Osteoblast (primary cell): Measurements from ENCODE around the gene ERGIC3. TPM values are rescaled to one million over a fixed set of nuclear protein-coding genes. Genes with fewer than 3 reads are reported as not detected.
A peak's percentile ranks its signal among the peaks of the same experiment; 100 is the strongest.

ENCODE experiments used
- DNase-seq: peaks from one replicate; pipeline ENCODE4 v3.0.0; 2011; ENCODE audit warnings: low spot score, mixed read lengths; ENCODE audit not compliant: insufficient read length; ENCODE audit errors: missing footprints
- H2AFZ ChIP-seq: 2 replicates; pipeline ENCODE4 v1.6.0; 2011; ENCODE audit warnings: mild to moderate bottlenecking, low read length
- H3K27ac ChIP-seq: 2 replicates; pipeline ENCODE4 v1.5.1; 2011; ENCODE audit warnings: mild to moderate bottlenecking, low read depth, low read length, moderate library complexity
- H3K27me3 ChIP-seq: 2 replicates; pipeline ENCODE4 v1.6.0; 2012; ENCODE audit warnings: mild to moderate bottlenecking, control low read depth, inconsistent platforms, low read length, moderate library complexity; ENCODE audit not compliant: insufficient read depth
- H3K36me3 ChIP-seq: 2 replicates; pipeline ENCODE4 v1.5.1; 2011; ENCODE audit warnings: mild to moderate bottlenecking, low read length, control low read depth, moderate library complexity; ENCODE audit not compliant: insufficient read depth
- H3K4me1 ChIP-seq: 2 replicates; pipeline ENCODE4 v1.5.1; 2011; ENCODE audit warnings: mild to moderate bottlenecking, low read length, control low read depth, moderate library complexity; ENCODE audit not compliant: insufficient read depth
- H3K4me2 ChIP-seq: 2 replicates; pipeline ENCODE4 v1.6.0; 2011; ENCODE audit warnings: mild to moderate bottlenecking, low read length; ENCODE audit not compliant: insufficient read depth
- H3K4me3 ChIP-seq: fragments of 200-600 bp; sonication (generic); 3 replicates; pipeline ENCODE4 v1.5.1; 2012; ENCODE audit warnings: mild to moderate bottlenecking, low read length, inconsistent platforms; ENCODE audit not compliant: insufficient read depth
- H3K79me2 ChIP-seq: 2 replicates; pipeline ENCODE4 v1.6.0; 2012; ENCODE audit warnings: mild to moderate bottlenecking, low read length, control low read depth, inconsistent platforms; ENCODE audit not compliant: insufficient read depth
- H3K9me3 ChIP-seq: 2 replicates; pipeline ENCODE4 v1.5.1; 2011; ENCODE audit warnings: low read depth, low read length, control low read depth
- H4K20me1 ChIP-seq: 2 replicates; pipeline ENCODE4 v1.6.0; 2012; ENCODE audit warnings: mild to moderate bottlenecking, low read length, control low read depth; ENCODE audit not compliant: insufficient read depth
- total RNA-seq: library from RNA; depleted of rRNA; stranded (reverse); fragments of >200 nt; gene quantifications from 2 replicates; pipeline ENCODE4 v1.2.3, GENCODE V29; 2012
- TF ChIP-seq, protein P1 (sequence below): IDR thresholded peaks from 2 replicates; pipeline ENCODE4 v1.5.1; 2011; ENCODE audit warnings: mild to moderate bottlenecking, low read depth, low read length, moderate library complexity; ENCODE audit errors: extremely low read depth

The ERGIC3 gene
- total RNA-seq, result 475 and 538 TPM in 2 replicates

DNA sequence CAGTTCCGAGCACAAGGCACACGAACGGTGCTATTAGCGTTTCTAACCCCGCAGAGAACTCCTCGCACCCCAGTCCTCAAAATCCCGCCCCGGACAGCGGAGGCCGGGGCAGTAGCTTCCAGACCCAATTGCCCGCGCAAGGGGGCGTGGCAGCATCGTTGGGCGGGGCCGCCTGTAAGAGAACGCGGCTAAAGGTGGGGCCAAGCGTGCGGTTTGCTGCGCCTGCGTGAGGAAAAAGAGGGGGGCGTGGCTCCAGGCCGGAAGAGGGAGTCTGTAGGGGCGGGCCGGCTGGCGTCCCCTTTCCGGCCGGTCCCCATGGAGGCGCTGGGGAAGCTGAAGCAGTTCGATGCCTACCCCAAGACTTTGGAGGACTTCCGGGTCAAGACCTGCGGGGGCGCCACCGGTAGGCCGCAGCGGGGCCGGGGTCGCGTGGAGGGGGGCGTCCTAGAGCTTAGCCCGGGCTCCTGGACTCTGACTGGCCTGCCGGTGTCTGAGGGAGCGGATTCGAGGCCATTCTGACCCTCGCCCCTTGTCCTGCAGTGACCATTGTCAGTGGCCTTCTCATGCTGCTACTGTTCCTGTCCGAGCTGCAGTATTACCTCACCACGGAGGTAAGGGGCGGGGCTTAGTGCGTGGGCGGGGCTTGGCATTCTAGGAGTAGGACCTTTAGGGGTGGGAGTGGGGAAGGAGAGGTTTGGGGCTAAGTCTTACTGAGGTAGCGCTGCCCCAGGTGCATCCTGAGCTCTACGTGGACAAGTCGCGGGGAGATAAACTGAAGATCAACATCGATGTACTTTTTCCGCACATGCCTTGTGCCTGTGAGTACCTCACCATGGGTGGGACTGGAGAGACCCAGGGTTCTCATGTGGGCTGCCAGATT is at the start of gene ERGIC3:
Gene ERGIC3, plus strand, starts transcription at position 296 of the 880 bp plus-strand sequence. Its CDS starts 20 bp downstream, at position 316.
- peak within 1 kb of the TSS; percentile 95 for H3K4me3 ChIP-seq
- peaks cover 11% of the 10 kb centered on the region for H3K4me1 ChIP-seq
- H3K9me3 ChIP-seq, result no peaks in the 10 kb centered on the region
- peaks cover 14% of the 10 kb centered on the region for H3K36me3 ChIP-seq
- H3K27ac ChIP-seq, result peak within 1 kb of the TSS; percentile 77
- no peaks in the 10 kb centered on the region for H3K27me3 ChIP-seq
- H3K4me2 ChIP-seq, result peak within 1 kb of the TSS; percentile 96
- TF ChIP-seq, protein P1, sequence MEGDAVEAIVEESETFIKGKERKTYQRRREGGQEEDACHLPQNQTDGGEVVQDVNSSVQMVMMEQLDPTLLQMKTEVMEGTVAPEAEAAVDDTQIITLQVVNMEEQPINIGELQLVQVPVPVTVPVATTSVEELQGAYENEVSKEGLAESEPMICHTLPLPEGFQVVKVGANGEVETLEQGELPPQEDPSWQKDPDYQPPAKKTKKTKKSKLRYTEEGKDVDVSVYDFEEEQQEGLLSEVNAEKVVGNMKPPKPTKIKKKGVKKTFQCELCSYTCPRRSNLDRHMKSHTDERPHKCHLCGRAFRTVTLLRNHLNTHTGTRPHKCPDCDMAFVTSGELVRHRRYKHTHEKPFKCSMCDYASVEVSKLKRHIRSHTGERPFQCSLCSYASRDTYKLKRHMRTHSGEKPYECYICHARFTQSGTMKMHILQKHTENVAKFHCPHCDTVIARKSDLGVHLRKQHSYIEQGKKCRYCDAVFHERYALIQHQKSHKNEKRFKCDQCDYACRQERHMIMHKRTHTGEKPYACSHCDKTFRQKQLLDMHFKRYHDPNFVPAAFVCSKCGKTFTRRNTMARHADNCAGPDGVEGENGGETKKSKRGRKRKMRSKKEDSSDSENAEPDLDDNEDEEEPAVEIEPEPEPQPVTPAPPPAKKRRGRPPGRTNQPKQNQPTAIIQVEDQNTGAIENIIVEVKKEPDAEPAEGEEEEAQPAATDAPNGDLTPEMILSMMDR, result no peak
- peak; percentile 97 for DNase-seq
- no peaks in the 10 kb centered on the region for H4K20me1 ChIP-seq
- peaks cover 15% of the 10 kb centered on the region for H3K79me2 ChIP-seq
- peak within 1 kb of the TSS; percentile 91 for H2AFZ ChIP-seq

DNA sequence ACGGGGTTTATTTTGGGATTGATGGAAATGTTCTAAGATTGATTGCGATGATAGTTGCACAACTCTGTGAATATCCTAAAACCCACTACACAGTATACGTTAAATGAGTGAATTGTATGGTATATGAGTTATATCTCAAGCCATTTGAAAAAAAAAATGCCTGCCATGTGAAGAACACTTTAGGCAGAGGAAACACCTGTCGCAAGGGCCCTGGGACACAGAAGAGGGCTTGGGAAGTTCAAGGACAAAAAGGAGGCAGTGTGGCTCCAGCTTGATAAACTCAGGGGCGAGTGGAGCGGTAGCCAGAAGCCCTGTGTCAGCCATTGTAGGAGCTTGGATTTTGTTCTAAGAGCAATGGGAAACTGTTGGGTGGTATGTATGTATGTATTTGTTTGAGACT is 49.5 kb upstream of the ERGIC3 start:
- no peak overlapping the region for H3K4me3 ChIP-seq
- no peaks in the 10 kb centered on the region for H3K9me3 ChIP-seq
- TF ChIP-seq, protein P1, result no peak
- DNase-seq, result no peak
- H3K27me3 ChIP-seq, result no peaks in the 10 kb centered on the region
- H3K4me2 ChIP-seq, result no peak overlapping the region
- no peak overlapping the region for H3K27ac ChIP-seq
- peaks cover 78% of the 10 kb centered on the region for H3K36me3 ChIP-seq
- H4K20me1 ChIP-seq, result no peaks in the 10 kb centered on the region
- no peaks in the 10 kb centered on the region for H3K4me1 ChIP-seq
- H2AFZ ChIP-seq, result no peak overlapping the region
- no peaks in the 10 kb centered on the region for H3K79me2 ChIP-seq

DNA sequence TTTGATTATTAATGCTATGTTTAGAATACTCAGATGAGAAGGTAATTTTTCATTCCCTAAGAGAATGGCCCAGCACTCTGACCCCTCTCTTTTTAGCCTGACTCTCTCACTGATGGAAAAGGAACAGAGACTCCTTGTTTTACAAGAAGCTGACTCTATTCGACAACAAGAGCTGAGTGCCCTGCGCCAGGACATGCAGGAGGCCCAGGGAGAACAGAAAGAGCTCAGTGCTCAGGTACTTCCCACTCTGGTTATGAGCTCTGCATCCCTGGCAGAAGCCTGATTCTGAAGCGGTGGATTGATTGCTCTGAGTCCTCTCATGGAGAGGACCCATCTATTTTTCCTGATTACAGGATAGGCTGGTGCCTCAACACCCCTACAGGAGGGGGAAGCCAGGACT is 45.4 kb upstream of the ERGIC3 start:
- Histone ChIP-seq H3K4me2 (no peak overlapping the region), H3K9me3 (no peaks in the 10 kb centered on the region), H3K36me3 (peaks cover 79% of the 10 kb centered on the region), H2AFZ (no peak overlapping the region), H3K4me1 (no peaks in the 10 kb centered on the region), H3K4me3 (no peak overlapping the region), H3K27me3 (no peaks in the 10 kb centered on the region), H3K79me2 (no peaks in the 10 kb centered on the region), H4K20me1 (no peaks in the 10 kb centered on the region), H3K27ac (no peak overlapping the region)
- DNase-seq, result no peak
- TF ChIP-seq, protein P1, result no peak

DNA sequence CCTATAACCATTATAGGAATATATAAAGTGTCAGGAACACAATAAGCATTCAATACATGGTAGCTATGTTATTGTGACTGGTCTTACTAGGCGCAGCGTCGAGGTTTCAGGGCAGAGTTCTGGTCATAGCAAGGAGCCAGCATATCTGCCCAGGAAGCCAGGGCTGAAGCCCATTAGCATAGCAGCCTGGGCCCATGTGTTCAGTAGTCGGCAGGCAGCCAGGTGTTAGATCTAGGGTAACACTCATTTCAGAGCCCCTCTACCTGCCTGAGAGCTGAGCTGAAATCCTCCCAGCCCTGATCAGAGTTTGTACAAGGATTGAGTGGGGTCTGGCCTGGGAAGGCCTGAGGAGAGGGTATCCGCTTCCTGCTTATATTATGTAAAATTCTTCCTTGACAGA is 44.6 kb upstream of the ERGIC3 start:
- Histone ChIP-seq H3K27me3 (no peaks in the 10 kb centered on the region), H3K36me3 (peaks cover 79% of the 10 kb centered on the region), H3K27ac (no peak overlapping the region), H3K9me3 (no peaks in the 10 kb centered on the region), H3K4me1 (no peaks in the 10 kb centered on the region), H2AFZ (no peak overlapping the region), H3K4me2 (no peak overlapping the region), H3K79me2 (no peaks in the 10 kb centered on the region), H3K4me3 (no peak overlapping the region), H4K20me1 (no peaks in the 10 kb centered on the region)
- DNase-seq, result no peak
- TF ChIP-seq, protein P1, result no peak
